Inflammatory macrophage treated with lipopolysaccharide for 1 hour (primary cell): ENCODE data around the gene LAMA2.

ENCODE experiments used
- DNase-seq, 2 donors: peaks; one replicate each; pipeline ENCODE4 v3.0.0-alpha.2; 2020 to 2022

Gene LAMA2

DNA sequence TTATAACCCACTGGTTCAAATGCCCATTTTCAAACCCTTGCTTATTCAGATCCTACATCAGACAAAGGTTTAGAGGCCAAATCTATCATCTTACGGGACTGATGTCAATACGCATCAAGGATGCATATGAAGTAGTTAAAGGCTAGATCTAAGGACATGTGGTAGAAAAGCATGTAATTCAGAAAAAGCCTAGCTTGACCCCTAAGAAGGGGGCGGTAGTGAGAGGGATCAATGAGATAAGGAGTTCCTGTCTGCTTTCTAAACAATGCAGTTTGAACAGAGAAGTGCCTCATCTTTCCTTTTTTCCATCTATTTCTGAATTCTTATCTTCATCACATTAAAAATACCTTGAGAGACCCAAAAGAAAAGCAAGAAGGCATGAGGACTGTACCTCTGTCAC is 589.3 kb downstream of the LAMA2 start:
- DNase-seq = no peak

DNA sequence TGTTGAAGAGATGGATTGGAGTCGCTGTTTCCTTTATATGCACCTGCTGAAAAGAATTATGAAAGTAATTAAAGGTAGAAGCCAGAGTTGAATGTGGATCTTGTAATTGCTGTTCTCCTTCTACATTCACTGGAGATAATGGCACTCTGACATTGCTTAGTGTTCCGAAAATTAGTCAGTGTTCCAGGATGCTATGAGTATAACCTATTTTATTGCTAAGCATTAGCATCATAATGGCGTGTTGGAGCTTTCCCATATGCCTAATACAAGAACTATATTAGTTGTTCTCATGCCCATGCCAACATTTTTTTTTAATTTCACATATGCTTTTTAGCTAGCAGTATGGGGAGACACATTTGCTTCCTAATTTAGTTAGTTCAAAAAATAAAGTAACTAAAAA is 590.6 kb downstream of the LAMA2 start:
- no peak for DNase-seq

DNA sequence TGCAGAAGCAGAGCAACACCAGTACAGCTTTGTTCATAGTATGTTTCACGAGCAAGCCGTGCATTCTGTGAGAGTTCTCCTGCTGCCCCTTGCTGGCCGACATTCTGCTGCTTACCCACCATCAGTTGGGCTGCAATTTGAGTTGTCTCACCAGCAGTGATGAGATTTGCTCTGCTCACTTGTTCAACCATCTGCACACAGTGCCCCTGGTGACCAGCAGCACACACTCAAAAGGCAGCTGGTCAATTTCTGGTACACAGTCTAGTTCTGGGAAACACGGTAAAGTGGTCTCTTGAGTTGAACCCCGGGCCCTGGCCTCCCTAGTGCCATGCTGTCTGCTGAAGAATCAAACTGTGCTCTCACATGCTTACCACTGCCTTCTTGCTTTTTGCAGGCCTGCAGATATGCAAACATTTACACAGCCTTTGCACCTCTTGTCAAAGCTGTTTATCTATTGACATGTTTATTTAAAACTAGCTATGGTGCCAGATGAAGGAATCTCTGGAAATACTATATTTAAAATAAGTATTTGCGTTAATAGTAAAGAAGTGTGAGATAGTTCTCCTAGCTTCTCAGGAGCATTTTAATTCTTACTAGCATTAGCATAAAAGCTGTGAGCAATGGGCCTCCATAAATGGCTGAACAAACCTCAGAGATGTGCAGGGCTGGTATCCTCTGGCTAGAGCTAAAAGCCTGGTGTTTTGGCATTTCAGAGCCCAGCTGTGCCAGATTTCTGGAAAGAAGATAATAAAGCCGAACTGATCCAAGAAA is 592.7 kb downstream of the LAMA2 start:
- no peak for DNase-seq

DNA sequence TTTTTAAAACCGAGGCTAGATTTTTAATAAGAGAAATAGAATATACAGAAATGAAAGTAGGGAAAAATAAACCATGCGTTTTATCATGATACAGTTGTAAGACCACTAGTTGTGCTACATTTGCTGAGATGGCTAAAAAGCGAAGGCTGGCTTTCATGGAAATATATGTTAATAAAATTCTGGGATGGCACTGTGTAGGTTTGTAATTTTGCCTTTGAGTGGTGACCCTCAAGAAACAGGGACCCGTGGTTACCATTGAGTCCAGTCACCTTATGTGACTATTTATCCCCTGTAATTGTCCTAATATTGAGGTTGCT is 593.3 kb downstream of the LAMA2 start:
- DNase-seq = no peak

DNA sequence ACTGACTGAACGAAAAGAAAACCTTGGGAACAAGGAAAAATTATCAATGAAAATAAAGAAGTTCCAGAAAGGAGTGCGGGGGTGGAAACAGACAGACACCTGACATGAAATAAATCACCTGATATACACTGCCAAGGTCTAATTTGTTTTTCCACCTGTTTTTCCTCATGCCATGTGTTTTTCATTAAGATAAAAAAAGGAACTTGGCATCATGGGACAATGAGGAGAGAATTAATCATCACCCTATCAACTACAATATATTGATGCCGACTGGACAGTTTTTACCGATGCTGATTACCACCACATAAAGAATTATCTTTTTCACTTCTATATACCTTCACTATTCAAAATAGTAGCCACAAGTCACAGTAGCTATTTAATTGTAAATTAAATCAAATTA is 593.9 kb downstream of the LAMA2 start:
- DNase-seq = no peak

DNA sequence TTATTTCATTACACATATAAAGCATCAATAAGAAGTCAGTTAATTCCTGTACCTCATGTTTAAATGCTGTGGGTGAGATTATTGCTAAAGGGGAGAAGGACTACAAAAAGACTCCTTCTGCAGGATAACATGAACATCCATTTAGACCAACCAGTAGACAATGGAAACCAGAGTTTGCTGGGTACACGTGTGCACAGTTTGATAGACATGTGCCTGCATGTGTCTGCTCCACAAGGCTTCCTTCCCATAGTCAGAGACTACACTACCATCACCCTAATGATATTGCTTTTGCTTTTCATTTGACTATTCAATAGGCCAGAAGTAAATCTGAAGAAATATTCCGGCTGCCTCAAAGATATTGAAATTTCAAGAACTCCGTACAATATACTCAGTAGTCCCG is 595.4 kb downstream of the LAMA2 start:
- no peak for DNase-seq

DNA sequence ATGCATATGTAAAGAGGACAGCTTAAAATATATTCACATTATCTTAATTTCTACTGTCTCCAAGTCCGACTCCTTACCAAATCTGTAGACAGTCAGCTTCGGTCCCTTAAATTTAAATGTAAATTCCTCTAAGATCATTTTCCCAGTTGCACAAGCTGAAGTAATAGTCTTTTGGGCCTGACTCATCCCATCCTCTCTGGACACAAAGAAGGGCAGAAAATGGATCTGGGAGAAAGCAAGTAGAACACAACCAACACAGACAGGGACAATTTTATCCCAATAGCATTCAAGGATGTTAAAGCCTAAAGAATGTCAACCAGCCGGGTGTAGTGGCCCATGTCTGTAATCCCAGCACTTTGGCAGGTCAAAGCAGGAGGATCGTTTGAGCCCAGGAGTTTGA is 598.8 kb downstream of the LAMA2 start:
- DNase-seq = no peak

DNA sequence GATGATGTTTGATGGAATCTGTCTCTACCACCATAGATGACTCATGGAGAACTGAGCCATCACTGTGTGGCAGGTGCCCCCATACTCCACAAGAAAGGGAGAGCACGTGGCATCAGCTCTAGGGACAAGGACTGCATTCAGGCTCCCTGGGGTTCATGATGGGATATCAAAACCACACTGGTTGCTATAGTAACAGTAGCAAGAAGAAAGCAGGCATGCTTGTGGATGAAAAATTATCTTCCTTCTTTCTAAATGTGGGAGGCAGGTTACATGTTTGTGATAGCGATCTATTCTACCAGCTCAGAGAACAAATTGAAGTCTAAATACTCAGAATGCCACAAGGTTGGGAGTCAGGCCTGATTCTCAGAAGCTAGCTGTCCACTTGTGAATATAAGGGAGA is 602.8 kb downstream of the LAMA2 start:
- no peak for DNase-seq

DNA sequence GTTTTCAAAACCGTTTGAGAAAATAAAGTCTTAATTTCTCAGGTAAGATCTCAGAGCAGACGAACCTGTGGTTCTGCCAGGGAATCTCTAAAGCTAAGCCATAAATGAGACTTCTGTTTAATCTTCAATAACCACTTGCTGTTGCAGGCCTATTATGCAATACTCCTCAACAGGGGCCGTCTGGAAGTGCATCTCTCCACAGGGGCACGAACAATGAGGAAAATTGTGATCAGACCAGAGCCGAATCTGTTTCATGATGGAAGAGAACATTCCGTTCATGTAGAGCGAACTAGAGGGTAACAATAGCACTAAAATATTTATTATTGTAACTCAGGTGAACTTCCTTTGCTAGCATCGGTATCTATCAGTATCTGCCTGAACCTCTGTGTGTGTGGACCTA is 603.4 kb downstream of the LAMA2 start:
- DNase-seq = no peak

DNA sequence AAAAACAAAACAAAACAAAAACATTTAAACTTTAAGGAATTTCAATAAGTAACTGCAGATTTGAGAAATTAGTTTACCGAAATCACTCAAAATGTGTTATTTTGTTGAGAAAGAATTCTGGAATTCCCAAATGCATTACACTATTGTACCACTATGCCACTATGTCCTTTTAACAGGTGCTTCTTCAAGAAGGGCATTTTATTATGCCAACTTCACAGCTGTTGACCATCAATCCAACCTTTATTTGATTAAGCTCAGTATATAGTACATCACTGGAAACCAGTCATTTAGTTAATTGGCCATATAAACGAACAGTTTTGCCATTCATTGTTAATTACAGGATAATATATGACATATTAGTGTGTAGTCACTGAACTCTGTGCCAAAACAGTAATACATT is 605.4 kb downstream of the LAMA2 start:
- DNase-seq = no peak

DNA sequence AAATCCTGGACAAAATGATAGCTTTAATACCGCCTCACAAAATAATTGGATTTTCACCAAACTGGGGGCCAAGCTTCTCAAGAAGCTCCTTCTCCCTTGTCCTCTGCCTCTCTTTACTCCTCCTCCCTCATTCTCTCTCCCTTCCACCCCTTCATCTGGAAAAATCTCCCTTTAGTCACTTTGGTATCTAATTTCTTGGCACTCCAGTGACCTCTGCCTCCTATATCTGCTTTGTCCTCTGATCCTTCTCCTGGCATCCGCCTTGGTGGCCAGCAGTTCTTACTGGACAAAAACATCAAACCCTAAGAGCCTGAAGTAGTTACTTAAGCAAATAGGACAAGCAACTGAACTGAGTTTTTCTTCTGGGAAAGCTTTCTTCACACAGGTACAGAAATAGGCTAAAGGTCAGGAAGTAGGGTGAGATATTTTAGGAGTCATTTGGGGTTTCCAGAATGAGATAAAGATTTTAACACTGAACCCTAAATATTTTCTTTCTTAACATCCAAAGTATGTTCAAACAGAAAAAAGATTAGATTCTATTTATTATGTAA is 606.4 kb downstream of the LAMA2 start:
- DNase-seq = no peak

DNA sequence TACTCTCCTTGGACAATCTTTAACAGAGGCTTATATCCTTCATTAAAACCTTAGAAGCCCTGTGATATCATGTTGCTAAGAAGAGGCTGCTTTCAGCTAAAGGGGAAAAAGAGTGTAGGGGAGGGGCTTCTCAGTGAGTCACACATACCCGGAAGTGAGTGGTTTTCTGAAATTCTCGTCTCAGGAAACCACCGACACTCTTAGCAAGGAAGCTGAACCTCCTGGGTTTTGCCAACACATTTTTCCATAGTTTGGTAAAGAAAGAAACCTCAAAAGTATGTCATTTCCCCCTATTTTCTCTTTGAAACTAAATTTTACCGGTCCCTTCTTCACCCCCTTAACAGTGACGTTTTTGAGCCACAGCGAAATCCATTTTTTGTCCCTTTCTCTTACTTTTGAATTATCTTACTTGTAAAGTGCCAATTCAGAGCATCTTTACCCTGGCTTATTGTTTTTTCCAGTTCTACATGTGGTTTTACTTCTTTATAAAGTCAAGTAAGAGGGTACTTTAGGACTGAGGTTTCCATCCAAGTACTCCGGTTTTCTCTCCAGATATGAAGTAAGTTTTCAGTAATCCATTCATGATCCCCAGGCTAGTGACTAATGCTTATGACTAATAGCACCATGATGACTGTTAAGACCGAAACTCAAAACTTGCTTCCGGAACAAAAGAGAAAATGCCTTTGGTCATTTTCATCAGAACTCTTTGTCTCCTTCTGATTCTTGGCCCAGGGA is 607.8 kb downstream of the LAMA2 start:
- DNase-seq = peak; percentile 92 to 94

DNA sequence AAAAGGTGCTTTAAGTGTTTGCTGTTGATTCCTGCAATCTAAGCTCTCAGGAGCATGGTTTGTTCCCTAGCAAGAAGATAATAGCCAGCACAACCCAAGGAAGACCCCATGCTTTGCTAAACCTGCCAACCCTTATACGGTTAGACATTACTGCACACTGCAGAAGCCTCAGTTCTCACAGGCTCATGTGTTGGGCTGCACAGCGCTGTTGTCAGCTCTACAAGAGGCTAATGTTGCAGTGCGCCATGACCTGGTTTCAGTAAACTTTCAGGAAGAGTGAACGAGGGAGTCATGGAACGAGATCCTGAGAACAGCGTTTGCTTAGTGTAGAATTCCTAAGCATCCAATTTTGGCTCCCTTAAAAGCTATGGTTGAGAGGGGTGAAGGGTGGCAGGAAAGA is 608.5 kb downstream of the LAMA2 start:
- DNase-seq = no peak

DNA sequence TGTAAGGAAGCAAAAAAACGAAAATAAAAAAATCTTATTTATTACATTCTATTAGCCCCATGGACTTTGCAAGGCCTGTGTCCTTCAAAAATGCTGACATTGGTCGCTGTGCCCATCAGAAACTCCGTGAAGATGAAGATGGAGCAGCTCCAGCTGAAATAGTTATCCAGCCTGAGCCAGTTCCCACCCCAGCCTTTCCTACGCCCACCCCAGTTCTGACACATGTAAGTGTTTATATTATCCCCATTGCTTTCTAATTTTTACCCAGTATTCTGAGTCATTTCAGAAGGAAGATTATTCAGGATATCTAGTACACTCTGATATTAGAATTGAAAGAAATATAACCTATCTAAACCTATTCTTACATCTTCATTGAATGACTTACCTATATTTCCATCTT is 609.3 kb downstream of the LAMA2 start:
- DNase-seq = no peak

DNA sequence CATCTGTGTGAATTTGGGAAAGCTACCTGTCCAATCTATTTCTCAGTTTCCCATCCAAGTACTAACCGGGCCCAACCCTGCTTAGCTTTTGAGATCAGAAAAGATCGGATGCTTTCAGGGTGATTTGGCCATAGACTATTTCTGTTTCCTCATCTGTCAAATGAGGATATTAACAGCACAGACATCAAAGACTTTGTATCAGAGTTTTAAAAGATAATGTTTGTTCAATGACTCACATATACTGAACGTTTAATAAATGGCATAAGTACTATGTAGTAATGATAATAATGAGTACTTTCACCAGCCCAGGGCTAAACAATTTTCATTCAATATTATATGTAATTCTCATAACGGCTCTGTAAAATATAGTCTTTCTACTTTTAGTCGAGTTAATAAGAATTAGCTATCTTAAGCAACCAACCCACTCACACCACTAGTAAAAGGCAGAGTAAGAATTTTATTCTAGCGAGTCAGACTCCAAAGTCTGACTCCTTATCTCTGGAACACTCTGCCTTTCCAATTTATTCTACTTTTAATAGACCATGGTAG is 610.5 kb downstream of the LAMA2 start:
- no peak for DNase-seq

DNA sequence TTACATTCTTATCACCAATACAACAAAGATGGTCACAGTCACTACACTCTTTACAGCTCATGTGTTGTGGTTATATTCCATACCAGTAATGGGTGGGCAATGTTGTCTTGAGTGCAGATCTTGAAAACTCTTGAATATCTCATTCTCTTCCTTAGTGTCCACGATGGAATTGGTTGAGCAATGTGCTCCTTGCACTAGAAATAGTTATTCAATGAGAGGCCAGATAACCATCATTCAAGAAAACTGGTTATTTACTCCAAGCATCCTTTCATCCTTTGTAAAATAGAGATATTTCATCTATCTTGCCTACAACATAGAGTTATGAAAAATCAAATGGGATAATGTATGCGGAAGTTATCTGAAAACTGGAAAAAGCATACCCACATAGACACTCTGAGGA is 611.2 kb downstream of the LAMA2 start:
- no peak for DNase-seq

DNA sequence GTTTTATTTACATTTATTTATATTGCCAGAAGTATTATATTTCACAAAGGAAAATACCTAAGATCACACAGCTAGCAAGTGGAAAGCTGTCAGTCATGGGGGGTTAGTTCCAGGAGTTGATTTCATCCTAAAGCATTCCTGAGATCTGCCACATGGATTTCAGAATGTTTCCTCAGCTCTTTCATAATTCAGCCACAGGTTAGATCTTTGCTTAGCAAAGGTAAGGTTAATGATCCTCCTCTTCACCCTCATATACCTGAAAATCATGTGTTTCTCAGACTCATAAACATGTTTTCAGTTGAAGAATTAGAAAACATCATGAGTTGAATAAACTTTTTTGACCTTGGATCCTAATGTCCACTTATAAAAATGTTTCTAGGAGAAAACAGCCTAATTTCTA is 611.6 kb downstream of the LAMA2 start:
- DNase-seq = no peak

DNA sequence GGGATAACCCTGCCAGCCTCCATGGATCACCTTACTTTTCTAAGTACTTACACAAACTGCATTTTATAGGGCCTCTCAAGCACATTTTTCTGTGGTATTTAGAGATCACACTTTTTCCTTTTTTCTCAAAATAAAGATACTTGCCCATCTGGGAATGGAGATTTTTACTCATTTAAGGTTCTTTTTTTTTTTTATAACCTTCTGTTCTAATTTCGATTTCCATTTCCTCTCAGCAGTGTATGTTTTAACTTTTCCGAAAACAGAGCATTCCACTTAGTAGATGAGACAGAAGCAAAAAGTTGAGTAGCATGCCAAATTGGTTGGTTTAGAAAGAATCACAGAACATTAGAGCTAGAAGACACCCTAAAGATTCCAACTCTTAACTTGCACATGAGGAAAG is 612.7 kb downstream of the LAMA2 start:
- no peak for DNase-seq

DNA sequence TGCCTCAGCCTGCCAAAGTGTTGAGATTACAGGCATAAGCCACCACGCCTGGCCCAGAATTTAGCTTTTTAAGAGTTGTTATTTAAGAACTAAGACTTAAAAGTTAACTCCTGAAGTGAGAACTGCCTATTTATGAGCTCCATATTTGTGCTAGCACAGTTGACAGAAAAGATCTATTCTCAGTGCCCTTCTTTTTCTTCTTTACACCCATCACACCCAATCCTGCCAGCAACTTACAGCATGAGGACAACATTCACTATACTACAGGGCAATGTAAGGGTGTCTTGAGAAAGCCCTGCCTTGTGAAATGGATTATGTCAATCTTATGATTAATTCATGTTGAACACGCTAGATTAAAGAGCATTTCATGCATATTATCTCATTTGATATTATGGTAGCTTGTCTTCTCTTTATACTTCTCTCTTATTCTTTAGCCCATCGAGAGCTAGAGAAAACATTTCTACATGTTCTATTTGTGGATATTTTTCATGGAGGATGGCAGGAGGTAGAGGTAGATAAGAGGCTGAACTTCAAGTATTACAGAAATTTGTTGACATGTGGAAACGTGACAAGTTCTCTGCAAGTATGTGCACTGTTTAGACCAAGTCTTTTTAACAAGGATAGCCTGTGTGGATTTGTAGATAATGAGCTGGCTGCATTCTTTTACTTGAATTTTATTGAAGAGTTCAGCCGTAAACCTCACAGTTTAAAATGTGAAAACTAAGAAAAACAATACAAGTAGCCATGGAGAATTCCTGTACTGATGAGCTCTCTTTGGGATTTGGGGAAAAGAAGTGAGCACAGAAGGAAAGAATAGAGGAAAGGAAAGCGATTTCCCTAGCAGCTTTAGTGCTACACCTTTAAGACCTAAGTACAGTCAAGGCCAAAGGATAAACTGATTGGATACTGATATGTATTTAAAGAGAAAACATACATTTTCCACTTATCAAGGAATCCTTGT is 614.8 kb downstream of the LAMA2 start:
- no peak for DNase-seq

DNA sequence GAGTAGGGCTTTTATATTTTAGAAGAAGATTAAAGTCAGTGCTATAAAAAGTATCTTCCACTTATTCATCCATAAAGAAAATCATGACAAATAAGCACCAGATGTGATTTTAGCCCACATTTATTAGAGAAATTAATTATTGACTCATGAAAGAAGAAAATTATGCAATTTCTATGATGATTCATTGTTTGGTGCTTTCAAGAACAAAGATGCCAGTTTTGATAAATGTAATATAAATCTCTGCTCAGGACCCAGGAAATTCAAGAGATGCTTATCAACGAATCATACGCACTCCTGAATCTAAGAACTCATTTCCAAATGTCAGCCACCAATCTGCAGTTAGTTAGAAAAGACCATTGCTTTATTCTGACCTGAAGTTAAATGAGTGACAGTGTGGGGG is 615.6 kb downstream of the LAMA2 start:
- peak in 1 of 2 donors; percentile 27 for DNase-seq

DNA sequence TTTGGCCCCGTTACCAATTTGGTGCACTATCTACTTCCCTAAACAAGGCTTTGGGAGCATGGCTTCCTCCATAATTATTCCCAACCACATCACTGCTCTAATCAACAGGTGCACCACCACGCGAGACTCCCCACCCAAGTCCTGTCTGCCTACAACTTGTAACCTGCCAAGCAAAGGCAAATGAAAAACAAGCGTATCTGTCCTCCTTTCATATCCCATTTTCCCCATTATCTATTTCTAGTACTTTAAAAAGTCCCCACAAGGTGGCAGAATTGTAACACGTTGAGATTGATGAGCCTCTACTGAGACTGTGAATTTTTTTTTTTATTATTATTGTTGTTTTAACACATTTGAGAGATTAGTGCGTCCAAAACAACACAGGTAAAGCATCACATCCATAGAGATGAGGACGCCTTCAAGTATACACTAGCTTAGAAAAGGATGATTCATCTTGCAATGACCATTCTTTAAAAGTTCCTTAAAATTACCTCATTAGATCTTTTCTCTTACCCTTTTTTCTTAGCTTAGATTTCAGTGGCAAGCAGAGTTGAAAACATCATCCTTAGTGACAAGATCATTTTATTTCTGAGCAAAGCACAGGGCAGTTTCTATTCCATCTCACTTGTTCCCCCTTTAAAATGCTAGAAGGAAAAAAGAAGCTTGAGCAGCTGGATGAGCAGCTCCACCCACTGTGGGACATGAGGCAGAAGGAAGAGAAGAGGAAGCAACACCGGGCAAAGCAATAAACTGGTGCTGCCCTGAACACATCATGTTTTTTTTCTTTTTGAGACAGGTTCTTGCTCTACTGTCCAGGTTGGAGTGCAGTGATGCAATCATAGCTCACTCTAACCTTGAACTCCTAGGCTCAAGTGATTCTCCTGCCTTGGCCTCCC is 616.3 kb downstream of the LAMA2 start:
- peak; percentile 60 to 79 for DNase-seq

DNA sequence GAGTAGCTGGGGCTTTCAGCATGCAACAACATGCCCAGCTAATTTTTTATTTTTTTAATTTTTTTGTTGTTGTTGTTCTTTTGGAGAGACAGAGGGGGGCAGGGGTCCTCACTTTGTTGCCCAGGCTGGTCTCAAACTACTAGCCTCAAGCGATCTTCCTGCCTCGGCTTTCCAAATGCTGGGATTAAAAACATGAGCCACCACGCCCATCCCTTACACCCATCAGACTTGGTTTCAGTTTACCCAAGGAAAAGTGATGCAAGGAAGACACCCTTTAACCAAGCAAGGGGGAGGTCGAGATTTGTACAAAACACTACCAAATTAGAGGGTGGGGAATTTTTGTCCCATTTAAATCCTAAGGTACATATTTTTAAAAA is 616.9 kb downstream of the LAMA2 start:
- no peak for DNase-seq
